HCT116 (cell line): ENCODE results near the gene SMARCB1.

Experiments used
- EZH2 ChIP-seq: fragments of 200-600 bp; sonication (generic); IDR thresholded peaks from 2 replicates; pipeline ENCODE4 v1.6.1; 2017; ENCODE audit warnings: antibody characterized with exemption, mixed run types
- EZH2phosphoT487 ChIP-seq: fragments of 200-600 bp; IDR thresholded peaks from 2 replicates; pipeline ENCODE4 v1.6.1; 2018; ENCODE audit warnings: antibody characterized with exemption, borderline replicate concordance
- JUND ChIP-seq: IDR thresholded peaks from 2 replicates; pipeline ENCODE4 v1.6.1; 2012
- POLR2A ChIP-seq: IDR thresholded peaks from 2 replicates; pipeline ENCODE4 v1.7.0; 2011; ENCODE audit warnings: borderline replicate concordance; ENCODE audit not compliant: insufficient read depth, insufficient read length; ENCODE audit errors: extremely low read depth
- POLR2AphosphoS5 ChIP-seq: IDR thresholded peaks from 2 replicates; pipeline ENCODE4 v1.6.1; 2011; ENCODE audit warnings: mild to moderate bottlenecking, low read depth, low read length, moderate library complexity
- RAD21 ChIP-seq: IDR thresholded peaks from 2 replicates; pipeline ENCODE4 v1.6.1; 2012; ENCODE audit warnings: low read depth, mild to moderate bottlenecking
- SP1 ChIP-seq: IDR thresholded peaks from 2 replicates; pipeline ENCODE4 v1.6.1; 2012; ENCODE audit warnings: low read depth
- TF ChIP-seq, protein P1 (sequence below): IDR thresholded peaks from 2 replicates; pipeline ENCODE4 v1.6.1; 2012
- TF ChIP-seq, protein P2 (sequence below), 3 experiments: fragments of 200-600 bp in 1 of 3; sonication (generic) in 1 of 3; IDR thresholded peaks in 2 of 3; conservative IDR thresholded peaks in 1 of 3; 2 replicates each; pipeline ENCODE4 v1.5.1; 2012 to 2017; ENCODE audit warnings: low read depth in 2 of 3, low read length in 2 of 3, antibody characterized with exemption in 1 of 3, borderline replicate concordance in 1 of 3, control low read depth in 1 of 3, mild to moderate bottlenecking in 1 of 3, mixed read lengths in 1 of 3, mixed run types in 1 of 3, moderate library complexity in 1 of 3; ENCODE audit not compliant: insufficient read depth in 1 of 3
- TF ChIP-seq, protein P3 (sequence below): IDR thresholded peaks from 2 replicates; pipeline ENCODE4 v1.6.1; 2012

DNA sequence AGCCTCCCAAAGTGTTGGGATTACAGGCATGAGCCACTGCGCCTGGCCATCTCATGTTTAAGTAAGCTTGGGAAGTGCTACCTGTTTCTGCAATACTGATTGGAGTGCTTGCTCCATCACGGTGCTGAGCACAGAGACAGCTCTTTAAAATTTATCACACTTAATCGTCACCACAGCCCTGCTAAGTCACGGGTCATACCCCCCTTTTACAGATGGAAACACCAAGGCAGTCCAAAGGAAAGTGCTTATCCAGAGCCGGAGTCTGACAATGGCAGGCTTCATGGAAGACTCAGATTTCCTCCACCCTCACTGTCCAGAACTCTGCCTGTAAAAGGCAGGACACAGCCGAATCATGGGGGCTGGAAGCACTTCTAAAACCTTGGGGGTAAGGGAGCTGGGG, 26.7 kb upstream of the SMARCB1 start:
- TF ChIP-seq POLR2A: no peak
- no peak for TF ChIP-seq RAD21
- TF ChIP-seq, protein P1, sequence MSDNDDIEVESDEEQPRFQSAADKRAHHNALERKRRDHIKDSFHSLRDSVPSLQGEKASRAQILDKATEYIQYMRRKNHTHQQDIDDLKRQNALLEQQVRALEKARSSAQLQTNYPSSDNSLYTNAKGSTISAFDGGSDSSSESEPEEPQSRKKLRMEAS: no peak
- TF ChIP-seq EZH2: no peak
- TF ChIP-seq, protein P2, sequence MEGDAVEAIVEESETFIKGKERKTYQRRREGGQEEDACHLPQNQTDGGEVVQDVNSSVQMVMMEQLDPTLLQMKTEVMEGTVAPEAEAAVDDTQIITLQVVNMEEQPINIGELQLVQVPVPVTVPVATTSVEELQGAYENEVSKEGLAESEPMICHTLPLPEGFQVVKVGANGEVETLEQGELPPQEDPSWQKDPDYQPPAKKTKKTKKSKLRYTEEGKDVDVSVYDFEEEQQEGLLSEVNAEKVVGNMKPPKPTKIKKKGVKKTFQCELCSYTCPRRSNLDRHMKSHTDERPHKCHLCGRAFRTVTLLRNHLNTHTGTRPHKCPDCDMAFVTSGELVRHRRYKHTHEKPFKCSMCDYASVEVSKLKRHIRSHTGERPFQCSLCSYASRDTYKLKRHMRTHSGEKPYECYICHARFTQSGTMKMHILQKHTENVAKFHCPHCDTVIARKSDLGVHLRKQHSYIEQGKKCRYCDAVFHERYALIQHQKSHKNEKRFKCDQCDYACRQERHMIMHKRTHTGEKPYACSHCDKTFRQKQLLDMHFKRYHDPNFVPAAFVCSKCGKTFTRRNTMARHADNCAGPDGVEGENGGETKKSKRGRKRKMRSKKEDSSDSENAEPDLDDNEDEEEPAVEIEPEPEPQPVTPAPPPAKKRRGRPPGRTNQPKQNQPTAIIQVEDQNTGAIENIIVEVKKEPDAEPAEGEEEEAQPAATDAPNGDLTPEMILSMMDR (IDR thresholded peaks at IDR 0.05 in 2 of 3, conservative IDR thresholded peaks at IDR 0.05 in 1 of 3; ENCODE audit: borderline replicate concordance in 1 of 3, insufficient read depth in 1 of 3, low read depth in 2 of 3, low read length in 2 of 3): no peak
- TF ChIP-seq, protein P3, sequence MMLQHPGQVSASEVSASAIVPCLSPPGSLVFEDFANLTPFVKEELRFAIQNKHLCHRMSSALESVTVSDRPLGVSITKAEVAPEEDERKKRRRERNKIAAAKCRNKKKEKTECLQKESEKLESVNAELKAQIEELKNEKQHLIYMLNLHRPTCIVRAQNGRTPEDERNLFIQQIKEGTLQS: no peak
- no peak for TF ChIP-seq POLR2AphosphoS5
- TF ChIP-seq SP1: no peak
- no peak for TF ChIP-seq EZH2phosphoT487
- TF ChIP-seq JUND: no peak
